Natural killer cell (primary cell): Measurements from ENCODE around the gene DRG2. TPM values are rescaled to one million over a fixed set of nuclear protein-coding genes. Genes with fewer than 3 reads are reported as not detected.

Experiments
- ATAC-seq, 3 donors: fragments of 150-1000 bp in 2 of 3; fragments of 200-7000 bp in 1 of 3; cut with Tn5 transposase; 1 replicate in 1 of 3; 2 replicates in 2 of 3; pipeline ENCODE4 v1.10.0; 2021; ENCODE audit warnings: mild to moderate bottlenecking in 2 of 3, moderate library complexity in 2 of 3
- DNase-seq, 2 donors: peaks; one replicate each; pipeline versions ENCODE4 v3.0.0 to v3.0.0-alpha.2; 2013 to 2021; ENCODE audit warnings: mixed read lengths in 1 of 2
- H3K27ac ChIP-seq: one replicate; pipeline ENCODE4 v1.5.1; 2013; ENCODE audit warnings: mild to moderate bottlenecking, low read length
- H3K27me3 ChIP-seq: one replicate; pipeline ENCODE4 v1.6.1; 2013; ENCODE audit warnings: low read length; ENCODE audit not compliant: control insufficient read depth, insufficient read depth
- H3K36me3 ChIP-seq: one replicate; pipeline ENCODE4 v1.6.1; 2013; ENCODE audit warnings: low read length; ENCODE audit not compliant: control insufficient read depth, insufficient read depth
- H3K4me1 ChIP-seq: one replicate; pipeline ENCODE4 v1.6.1; 2013; ENCODE audit warnings: low read length; ENCODE audit not compliant: control insufficient read depth, insufficient read depth
- H3K4me3 ChIP-seq: one replicate; pipeline ENCODE4 v1.5.1; 2013; ENCODE audit warnings: low read length
- H3K9me3 ChIP-seq: one replicate; pipeline ENCODE4 v1.6.1; 2013; ENCODE audit warnings: low read length; ENCODE audit not compliant: control insufficient read depth, insufficient read depth
- H3K27ac Mint-ChIP-seq, 2 donors: one replicate each; pipeline ENCODE4 v1.8.0; 2022; ENCODE audit warnings: mild to moderate bottlenecking in 2 of 2, mixed read lengths in 2 of 2, moderate library complexity in 1 of 2
- H3K27me3 Mint-ChIP-seq, 2 donors: one replicate each; pipeline ENCODE4 v1.8.0; 2022; ENCODE audit warnings: low read depth in 2 of 2, mixed read lengths in 2 of 2
- H3K36me3 Mint-ChIP-seq: one replicate; pipeline ENCODE4 v1.8.0; 2022; ENCODE audit warnings: mixed read lengths
- H3K4me1 Mint-ChIP-seq, 2 donors: one replicate each; pipeline ENCODE4 v1.8.0; 2022; ENCODE audit warnings: mixed read lengths in 2 of 2
- H3K4me3 Mint-ChIP-seq: one replicate; pipeline ENCODE4 v1.8.0; 2022; ENCODE audit warnings: mild to moderate bottlenecking, moderate library complexity, mixed read lengths
- H3K9me3 Mint-ChIP-seq, 2 donors: one replicate each; pipeline ENCODE4 v1.8.0; 2022; ENCODE audit warnings: mixed read lengths in 2 of 2
- WGBS: methylation state at CpG from one replicate; pipeline ENCODE4 v1.1.7; 2013; ENCODE audit warnings: missing lambda C conversion rate; ENCODE audit not compliant: insufficient coverage; 5-methylcytosine and 5-hydroxymethylcytosine counted together
- intact Hi-C: fragments of 100-400 bp; cut with micrococcal nuclease; formaldehyde crosslinking; loops from one replicate; pipeline ENCODE4 v1.14.2; 2022
- total RNA-seq, 4 donors: library from RNA; stranded (reverse); fragments of 120-200 nt in 1 of 4; gene quantifications; one replicate each; pipeline versions ENCODE4 v1.2.3 to v1.2.4, GENCODE V29; 2013 to 2022
- TF ChIP-seq, protein P1 (sequence below): fragments of 200-600 bp; IDR thresholded peaks from one replicate; pipeline ENCODE4 v1.8.0; 2022; ENCODE audit warnings: antibody characterized with exemption

Gene DRG2
- total RNA-seq, 3 donors from 2014 or later (not counting 1 experiment from before 2014, with no cell fraction given) = 53.3 to 69.2 (median 62.7) TPM

DNA sequence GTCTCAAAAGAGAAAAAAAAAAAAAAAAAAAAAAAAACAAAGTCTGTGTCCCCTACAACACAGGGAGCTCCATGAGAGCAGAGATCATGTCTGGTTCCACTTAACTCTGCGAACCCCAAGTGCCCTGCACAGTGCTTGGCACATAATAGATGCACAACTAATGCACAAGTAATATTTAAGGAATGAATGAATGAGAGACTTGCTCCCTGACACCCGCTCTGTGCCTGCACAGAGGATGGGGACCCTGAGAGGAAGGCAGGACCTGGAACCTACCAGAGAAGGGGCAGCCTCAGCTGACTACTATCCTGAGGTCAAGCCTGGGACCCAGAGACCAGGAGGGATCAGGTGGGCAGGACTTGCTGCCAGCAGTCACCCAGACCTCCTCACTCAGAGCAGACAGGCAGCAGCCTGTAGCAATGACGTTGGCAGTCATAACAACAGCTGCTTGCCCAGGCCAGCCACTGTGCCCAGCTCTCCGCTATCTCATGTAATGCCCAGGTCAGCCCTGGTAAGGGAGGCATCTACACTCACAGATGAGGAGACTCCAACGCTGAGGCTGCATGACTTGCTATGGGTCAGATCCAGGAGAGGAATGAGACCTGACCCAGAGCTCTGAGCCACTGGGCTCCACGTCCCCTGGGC lies 23.7 kb downstream of the DRG2 start:
- Histone ChIP-seq H3K36me3 (peaks cover 7% of the 10 kb centered on the region), H3K27me3 (no peaks in the 10 kb centered on the region), H3K27ac (no peak overlapping the region), H3K4me1 (no peaks in the 10 kb centered on the region), H3K4me3 (no peak overlapping the region), H3K9me3 (no peaks in the 10 kb centered on the region)
- no peak overlapping the region for H3K4me3 Mint-ChIP-seq
- DNase-seq = no peak
- H3K9me3 Mint-ChIP-seq = no peaks in the 10 kb centered on the region
- H3K36me3 Mint-ChIP-seq = no peaks in the 10 kb centered on the region
- peaks cover 0 to 3% of the 10 kb centered on the region in 2 donors for H3K27me3 Mint-ChIP-seq
- TF ChIP-seq, protein P1, sequence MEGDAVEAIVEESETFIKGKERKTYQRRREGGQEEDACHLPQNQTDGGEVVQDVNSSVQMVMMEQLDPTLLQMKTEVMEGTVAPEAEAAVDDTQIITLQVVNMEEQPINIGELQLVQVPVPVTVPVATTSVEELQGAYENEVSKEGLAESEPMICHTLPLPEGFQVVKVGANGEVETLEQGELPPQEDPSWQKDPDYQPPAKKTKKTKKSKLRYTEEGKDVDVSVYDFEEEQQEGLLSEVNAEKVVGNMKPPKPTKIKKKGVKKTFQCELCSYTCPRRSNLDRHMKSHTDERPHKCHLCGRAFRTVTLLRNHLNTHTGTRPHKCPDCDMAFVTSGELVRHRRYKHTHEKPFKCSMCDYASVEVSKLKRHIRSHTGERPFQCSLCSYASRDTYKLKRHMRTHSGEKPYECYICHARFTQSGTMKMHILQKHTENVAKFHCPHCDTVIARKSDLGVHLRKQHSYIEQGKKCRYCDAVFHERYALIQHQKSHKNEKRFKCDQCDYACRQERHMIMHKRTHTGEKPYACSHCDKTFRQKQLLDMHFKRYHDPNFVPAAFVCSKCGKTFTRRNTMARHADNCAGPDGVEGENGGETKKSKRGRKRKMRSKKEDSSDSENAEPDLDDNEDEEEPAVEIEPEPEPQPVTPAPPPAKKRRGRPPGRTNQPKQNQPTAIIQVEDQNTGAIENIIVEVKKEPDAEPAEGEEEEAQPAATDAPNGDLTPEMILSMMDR = no peak
- no peak for ATAC-seq
- 87% methylated on average over 6 of the region's 6 CpGs for WGBS
- H3K27ac Mint-ChIP-seq = no peak overlapping the region
- intact Hi-C loops = no loop called here
- peaks cover 0 to 5% of the 10 kb centered on the region in 2 donors for H3K4me1 Mint-ChIP-seq

DNA sequence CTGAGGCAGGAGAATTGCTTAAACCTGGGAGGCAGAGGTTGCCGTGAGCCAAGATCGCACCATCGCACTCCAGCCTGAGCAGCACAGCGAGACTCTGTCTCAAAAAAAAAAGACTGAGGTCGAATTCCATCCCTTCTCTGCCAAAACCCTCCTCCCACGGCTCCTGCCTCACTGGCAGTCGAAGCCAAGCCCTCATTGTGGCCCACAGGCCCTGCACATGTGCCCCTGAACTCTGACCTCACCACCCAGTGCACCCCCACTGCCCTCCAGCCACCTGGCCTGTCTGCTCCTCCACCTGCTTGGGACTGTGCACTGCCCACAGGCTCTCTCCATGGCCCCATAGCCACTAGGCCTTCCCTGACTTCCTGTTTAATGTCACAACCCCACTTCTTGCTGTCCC lies 27.8 kb downstream of the DRG2 start:
- Mint-ChIP-seq H3K9me3 (no peaks in the 10 kb centered on the region), H3K4me3 (no peak overlapping the region), H3K27me3 (peaks cover 0 to 3% of the 10 kb centered on the region in 2 donors), H3K27ac (no peak overlapping the region), H3K4me1 (peaks cover 0 to 5% of the 10 kb centered on the region in 2 donors), H3K36me3 (no peaks in the 10 kb centered on the region)
- Histone ChIP-seq H3K9me3 (peaks cover 6% of the 10 kb centered on the region), H3K27ac (no peak overlapping the region), H3K4me1 (no peaks in the 10 kb centered on the region), H3K27me3 (no peaks in the 10 kb centered on the region), H3K4me3 (no peak overlapping the region), H3K36me3 (no peaks in the 10 kb centered on the region)
- 78% methylated on average over 7 of the region's 7 CpGs for WGBS
- no peak for ATAC-seq
- intact Hi-C loops = no loop called here
- TF ChIP-seq, protein P1 = no peak
- DNase-seq = no peak

DNA sequence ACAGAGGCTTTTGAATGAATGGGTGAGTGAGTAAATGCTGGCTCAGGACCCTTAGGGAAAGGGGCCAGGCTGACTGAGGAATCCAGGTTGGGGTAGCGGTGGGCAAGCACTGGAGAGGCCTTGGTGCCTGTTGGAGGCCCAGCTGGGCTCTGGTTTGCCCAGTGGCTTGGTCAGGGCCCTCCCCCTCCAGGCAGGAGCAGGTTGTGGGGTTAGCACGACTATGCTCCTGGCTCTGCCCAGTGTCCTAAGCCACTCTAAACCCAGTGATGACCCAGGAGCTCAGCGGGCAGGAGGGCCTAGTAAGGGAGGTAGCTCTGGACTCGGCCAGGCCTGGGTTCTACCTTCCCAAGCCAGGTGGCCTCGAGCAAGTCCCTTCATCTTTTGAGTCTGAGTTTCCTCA lies 28.3 kb downstream of the DRG2 start:
- intact Hi-C loops = no loop called here
- Histone ChIP-seq H3K4me1 (no peaks in the 10 kb centered on the region), H3K36me3 (no peaks in the 10 kb centered on the region), H3K9me3 (peaks cover 6% of the 10 kb centered on the region), H3K4me3 (no peak overlapping the region), H3K27me3 (no peaks in the 10 kb centered on the region), H3K27ac (no peak overlapping the region)
- 90% methylated on average over 5 of the region's 5 CpGs for WGBS
- Mint-ChIP-seq H3K4me3 (no peak overlapping the region), H3K36me3 (no peaks in the 10 kb centered on the region), H3K27me3 (peaks cover 0 to 3% of the 10 kb centered on the region in 2 donors), H3K4me1 (peaks cover 0 to 5% of the 10 kb centered on the region in 2 donors), H3K9me3 (no peaks in the 10 kb centered on the region), H3K27ac (no peak overlapping the region)
- ATAC-seq (no peak), DNase-seq (no peak)
- TF ChIP-seq, protein P1 = no peak

DNA sequence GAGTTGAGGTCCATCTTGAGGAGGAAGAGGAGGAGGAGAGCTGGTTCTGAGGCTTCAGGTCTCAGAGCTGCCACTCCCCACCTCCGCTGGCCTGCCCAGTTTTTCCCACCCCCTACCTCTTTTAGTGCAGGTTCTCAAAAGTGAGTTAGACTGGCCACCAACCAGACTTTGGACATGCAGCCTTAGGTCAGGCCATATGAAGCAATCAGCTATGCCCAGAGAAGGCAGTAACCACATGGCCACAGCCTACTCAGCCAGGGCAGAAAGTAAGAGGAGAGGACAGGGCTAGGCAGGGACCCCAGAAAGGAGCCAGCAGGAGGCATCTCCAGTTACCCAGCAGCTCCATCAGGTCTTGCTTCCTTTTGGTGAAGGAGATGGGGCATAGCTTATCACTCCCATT lies 29.8 kb downstream of the DRG2 start:
- WGBS = 86% methylated on average over 1 of the region's 1 CpG
- no peaks in the 10 kb centered on the region for H3K27me3 ChIP-seq
- no peaks in the 10 kb centered on the region for H3K4me1 ChIP-seq
- peaks cover 0 to 3% of the 10 kb centered on the region in 2 donors for H3K27me3 Mint-ChIP-seq
- TF ChIP-seq, protein P1 = no peak
- H3K4me1 Mint-ChIP-seq = peaks cover 0 to 5% of the 10 kb centered on the region in 2 donors
- no peak overlapping the region for H3K4me3 Mint-ChIP-seq
- no peak overlapping the region for H3K4me3 ChIP-seq
- intact Hi-C loops = no loop called here
- H3K36me3 Mint-ChIP-seq = no peaks in the 10 kb centered on the region
- no peak overlapping the region for H3K27ac Mint-ChIP-seq
- H3K9me3 ChIP-seq = peaks cover 6% of the 10 kb centered on the region
- no peaks in the 10 kb centered on the region for H3K36me3 ChIP-seq
- no peak for DNase-seq
- H3K27ac ChIP-seq = no peak overlapping the region
- H3K9me3 Mint-ChIP-seq = no peaks in the 10 kb centered on the region
- ATAC-seq = no peak
